ENCODE measurements around the gene ATP8B4.

DNA sequence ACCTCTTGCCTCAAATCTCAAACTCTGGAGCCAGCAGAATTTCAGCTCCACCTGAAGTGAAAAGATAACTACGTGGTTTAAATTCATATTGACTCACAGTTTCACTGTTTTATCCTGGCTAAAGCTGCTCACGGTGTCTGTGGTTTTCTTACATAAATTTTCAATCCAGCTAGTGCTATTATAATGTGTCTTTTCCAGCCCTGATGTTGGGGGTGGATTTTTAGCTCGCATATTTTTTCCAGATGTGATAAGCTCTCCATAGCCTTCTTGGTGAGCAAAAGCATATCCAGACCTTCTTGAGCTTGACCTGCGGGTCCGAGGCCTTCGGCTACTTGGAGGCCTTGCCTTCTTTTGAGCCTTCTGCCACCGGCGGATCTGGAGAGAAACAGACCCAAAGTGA, 258.9 kb downstream of the ATP8B4 start:
- TF ChIP-seq, protein P1, sequence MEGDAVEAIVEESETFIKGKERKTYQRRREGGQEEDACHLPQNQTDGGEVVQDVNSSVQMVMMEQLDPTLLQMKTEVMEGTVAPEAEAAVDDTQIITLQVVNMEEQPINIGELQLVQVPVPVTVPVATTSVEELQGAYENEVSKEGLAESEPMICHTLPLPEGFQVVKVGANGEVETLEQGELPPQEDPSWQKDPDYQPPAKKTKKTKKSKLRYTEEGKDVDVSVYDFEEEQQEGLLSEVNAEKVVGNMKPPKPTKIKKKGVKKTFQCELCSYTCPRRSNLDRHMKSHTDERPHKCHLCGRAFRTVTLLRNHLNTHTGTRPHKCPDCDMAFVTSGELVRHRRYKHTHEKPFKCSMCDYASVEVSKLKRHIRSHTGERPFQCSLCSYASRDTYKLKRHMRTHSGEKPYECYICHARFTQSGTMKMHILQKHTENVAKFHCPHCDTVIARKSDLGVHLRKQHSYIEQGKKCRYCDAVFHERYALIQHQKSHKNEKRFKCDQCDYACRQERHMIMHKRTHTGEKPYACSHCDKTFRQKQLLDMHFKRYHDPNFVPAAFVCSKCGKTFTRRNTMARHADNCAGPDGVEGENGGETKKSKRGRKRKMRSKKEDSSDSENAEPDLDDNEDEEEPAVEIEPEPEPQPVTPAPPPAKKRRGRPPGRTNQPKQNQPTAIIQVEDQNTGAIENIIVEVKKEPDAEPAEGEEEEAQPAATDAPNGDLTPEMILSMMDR (IDR thresholded peaks at IDR 0.05) = no peak
- no peak for TF ChIP-seq POLR2A (IDR thresholded peaks at IDR 0.05)

All from sigmoid colon (tissue), 3 donors.